ENCODE measurements around the gene AMZ1. TPM values are rescaled to one million over a fixed set of nuclear protein-coding genes. Genes with fewer than 3 reads are reported as not detected.
"Not testable (repeated sequence)": the region's sequence is repeated elsewhere in the genome, so short reads cannot be mapped to it uniquely, and the experiment has no call there.

Gene AMZ1
- total RNA-seq, 4 donors from 2014 or later = 0.19 to 0.27 TPM; not detected in 2

DNA sequence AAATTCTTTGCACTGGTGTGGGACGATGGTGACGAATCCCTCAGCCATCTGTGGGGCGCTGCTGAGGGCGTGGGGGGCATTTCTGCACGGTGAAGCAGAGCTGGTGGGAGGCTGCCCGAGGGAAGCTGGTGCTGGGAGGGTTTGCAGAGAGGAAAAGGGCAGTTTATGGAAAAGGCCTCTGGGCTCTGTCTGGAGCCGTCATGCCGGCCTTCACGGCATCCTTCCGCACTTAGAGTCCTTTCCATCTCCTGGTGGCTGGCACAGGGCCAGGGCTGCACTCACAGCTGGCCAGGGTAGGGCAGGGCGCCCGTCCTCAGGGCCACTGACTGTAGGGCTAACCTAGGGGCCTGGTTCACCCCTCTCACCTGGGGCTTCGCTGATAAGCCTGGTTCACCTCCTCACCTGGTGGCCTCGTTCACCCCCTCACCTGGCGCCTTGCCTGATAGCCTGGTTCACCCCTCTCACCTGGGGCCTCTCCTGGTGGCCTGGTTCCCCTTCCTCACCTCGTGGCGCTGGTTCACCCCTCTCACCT, 598 bp upstream of the AMZ1 start:
- WGBS, 2 donors = 33 to 49% methylated on average over 17 of the region's 17 CpGs
- intact Hi-C loops (cut with DNase I; ENCODE audit: low total_unique reads) = loop anchor here (10.0 kb wide), 1 partner anchor 233 kb away; no protein-coding TSS in a partner anchor
- no peak overlapping the region for H3K4me3 ChIP-seq (ENCODE audit: low read depth, poor library complexity, severe bottlenecking)
- DNase-seq (ENCODE audit: low spot score in 2 of 2) = no peak
- no peak for TF ChIP-seq POLR2A (IDR thresholded peaks at IDR 0.05)
- TF ChIP-seq, protein P1, sequence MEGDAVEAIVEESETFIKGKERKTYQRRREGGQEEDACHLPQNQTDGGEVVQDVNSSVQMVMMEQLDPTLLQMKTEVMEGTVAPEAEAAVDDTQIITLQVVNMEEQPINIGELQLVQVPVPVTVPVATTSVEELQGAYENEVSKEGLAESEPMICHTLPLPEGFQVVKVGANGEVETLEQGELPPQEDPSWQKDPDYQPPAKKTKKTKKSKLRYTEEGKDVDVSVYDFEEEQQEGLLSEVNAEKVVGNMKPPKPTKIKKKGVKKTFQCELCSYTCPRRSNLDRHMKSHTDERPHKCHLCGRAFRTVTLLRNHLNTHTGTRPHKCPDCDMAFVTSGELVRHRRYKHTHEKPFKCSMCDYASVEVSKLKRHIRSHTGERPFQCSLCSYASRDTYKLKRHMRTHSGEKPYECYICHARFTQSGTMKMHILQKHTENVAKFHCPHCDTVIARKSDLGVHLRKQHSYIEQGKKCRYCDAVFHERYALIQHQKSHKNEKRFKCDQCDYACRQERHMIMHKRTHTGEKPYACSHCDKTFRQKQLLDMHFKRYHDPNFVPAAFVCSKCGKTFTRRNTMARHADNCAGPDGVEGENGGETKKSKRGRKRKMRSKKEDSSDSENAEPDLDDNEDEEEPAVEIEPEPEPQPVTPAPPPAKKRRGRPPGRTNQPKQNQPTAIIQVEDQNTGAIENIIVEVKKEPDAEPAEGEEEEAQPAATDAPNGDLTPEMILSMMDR (IDR thresholded peaks at IDR 0.05) = no peak

DNA sequence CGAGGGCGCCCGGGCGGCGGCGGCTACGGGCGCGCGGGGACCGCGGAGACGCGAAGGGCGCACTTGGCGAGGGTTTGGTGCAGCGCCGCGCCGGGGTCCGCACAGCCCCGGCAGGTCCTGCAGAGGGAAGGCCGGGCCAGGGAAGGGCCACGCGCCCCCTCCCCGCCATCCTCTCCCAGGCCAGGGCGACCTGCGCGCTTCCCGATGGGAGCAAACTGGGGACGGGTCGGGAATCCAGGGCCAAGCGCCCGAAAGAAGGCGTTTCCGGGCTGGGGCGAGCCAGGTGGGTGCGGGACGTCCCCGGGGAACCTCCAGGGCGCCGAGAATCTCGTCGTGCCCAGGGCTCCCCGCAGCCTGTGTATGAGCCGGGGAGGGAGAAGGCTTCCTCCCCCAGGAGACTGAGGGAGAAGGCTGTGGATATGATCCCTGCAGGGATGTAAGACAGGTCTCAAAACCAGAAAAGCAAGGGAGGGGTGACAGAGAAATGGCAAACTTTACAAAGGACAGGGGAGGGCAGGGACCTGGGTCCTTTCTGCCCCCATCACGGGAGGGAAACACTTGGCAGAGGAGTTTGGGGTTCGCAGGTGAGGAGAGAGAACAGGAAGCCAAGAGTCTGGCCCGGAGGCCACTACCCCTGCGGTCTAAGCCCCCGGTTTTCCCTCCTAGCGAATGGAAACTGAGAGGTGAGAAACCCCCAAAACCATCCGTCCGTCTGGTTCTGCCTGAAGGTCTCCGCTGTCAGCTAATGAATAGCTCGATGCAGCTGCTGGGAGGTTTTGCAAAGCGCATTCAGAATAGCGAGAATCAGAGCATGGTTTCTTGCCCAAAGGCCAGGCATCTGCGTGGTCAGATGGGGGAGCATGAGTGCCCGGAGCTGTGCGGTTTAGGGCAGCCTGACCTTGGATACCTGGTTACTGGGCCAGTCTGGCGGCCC, 674 bp downstream of the AMZ1 start:
- no peak for DNase-seq (ENCODE audit: low spot score in 2 of 2)
- TF ChIP-seq, protein P1 (IDR thresholded peaks at IDR 0.05) = no peak
- TF ChIP-seq POLR2A (IDR thresholded peaks at IDR 0.05) = no peak
- H3K4me3 ChIP-seq (ENCODE audit: low read depth, poor library complexity, severe bottlenecking) = no peak overlapping the region
- WGBS, 2 donors = 10 to 14% methylated on average over 22 to 30 of the region's 62 CpGs
- intact Hi-C loops (cut with DNase I; ENCODE audit: low total_unique reads) = loop anchor here (10.0 kb wide), 1 partner anchor 234 kb away; no protein-coding TSS in a partner anchor

DNA sequence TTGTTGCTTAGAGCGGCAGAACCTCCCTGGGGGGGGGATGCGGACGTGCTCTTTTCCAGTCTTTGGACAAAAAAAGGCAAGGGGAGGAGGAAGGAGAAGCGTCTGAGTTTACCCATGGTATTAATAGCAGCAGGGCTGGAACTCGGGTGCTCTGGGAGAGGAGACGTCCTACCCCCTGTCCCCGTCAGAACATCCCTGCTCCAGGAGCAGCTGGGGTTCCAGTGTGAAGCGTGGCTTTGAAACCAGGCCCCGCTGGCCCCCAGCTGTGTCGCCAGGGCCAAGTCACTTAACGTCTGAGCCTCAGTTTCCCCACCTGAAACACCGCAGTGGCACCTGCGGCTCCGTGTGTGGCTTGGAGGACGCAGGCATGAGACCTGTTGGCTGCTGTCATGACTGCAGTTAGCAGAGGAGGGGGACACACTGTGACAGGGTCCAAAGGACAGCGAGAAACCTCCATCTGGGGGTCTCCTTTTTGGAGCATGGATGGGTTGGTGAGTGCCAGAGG, 1.4 kb downstream of the AMZ1 start:
- 71 to 72% methylated on average over 13 to 16 of the region's 16 CpGs for WGBS, 2 donors
- no peak overlapping the region for H3K4me3 ChIP-seq (ENCODE audit: low read depth, poor library complexity, severe bottlenecking)
- intact Hi-C loops (cut with DNase I; ENCODE audit: low total_unique reads) = loop anchor here (10.0 kb wide), 1 partner anchor 235 kb away; no protein-coding TSS in a partner anchor
- no peak for TF ChIP-seq POLR2A (IDR thresholded peaks at IDR 0.05)
- TF ChIP-seq, protein P1 (IDR thresholded peaks at IDR 0.05) = no peak
- no peak for DNase-seq (ENCODE audit: low spot score in 2 of 2)

DNA sequence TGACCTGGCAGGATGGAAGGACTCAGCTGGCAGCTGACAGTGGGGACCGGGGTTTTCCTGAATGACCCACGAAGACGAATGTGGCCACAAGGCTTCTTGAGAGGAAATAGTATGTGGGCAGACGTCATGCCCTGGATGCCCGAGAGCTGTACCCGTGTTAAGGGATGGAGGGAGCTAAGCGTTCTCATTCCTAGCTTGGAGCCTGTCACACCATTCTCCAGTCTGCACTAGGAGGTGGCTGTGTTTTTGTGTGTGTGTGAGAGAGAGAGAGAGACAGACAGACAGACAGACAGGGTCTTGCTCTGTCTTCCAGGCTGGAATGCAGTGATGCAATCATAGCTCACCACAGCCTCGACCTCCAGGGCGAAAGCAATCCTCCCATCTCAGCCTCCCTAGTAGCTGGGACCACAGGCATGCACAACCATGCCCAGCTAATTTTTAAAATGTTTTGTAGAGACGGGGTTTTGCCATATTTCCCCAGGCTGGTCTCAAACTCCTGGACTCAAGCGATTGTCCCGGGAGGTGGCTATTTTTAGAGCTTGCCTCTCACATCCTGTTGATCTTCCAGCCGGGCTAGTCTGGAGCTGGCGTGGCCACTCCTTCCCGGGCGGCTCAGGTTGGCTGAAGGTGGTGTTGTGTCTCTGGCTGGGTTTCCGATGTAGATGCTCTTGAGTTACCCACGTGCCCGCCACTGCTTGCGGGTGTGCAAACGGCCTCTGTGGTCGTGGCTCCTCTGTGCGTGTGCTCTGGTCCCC, 2.1 kb downstream of the AMZ1 start:
- TF ChIP-seq, protein P1 (IDR thresholded peaks at IDR 0.05) = no peak
- TF ChIP-seq POLR2A (IDR thresholded peaks at IDR 0.05) = no peak
- 61 to 66% methylated on average over 17 to 22 of the region's 23 CpGs for WGBS, 2 donors
- DNase-seq (ENCODE audit: low spot score in 2 of 2) = no peak
- intact Hi-C loops (cut with DNase I; ENCODE audit: low total_unique reads) = loop anchor here (10.0 kb wide), 1 partner anchor 235 kb away; no protein-coding TSS in a partner anchor
- no peak overlapping the region for H3K4me3 ChIP-seq (ENCODE audit: low read depth, poor library complexity, severe bottlenecking)

DNA sequence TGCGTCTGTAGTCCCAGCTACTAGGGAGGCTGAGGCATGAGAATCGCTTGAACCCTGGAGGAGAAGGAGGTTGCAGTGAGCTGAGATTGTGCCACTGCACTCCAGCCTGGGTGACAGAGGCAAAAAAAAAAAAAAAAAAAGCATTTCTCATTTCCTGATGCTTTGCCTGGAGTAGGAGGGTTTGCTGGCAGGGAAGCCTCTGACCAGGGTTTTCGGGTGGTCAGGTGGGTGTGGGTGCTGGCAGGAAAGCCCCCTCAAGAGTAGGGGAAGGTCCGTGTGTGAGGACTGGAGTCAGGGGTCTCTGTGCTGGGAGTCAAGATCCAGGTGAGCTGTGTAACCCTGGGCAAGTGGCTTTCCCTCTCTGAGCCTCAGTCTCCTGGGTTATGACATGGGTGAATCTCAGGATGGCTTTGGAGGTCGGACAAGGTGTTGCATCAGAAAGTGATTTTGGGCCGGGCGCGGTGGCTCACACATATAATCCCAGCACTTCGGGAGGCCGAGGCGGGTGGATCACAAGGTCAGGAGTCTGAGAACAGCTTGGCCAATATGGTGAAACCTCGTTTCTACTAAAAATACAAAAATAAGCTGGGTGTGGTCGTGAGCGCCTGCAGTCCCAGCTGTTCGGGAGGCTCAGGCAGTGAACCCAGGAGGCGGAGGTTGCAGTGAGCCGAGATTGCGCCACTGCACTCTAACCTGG, 3.2 kb downstream of the AMZ1 start:
- no peak overlapping the region for H3K4me3 ChIP-seq (ENCODE audit: low read depth, poor library complexity, severe bottlenecking)
- WGBS, 2 donors = 79 to 82% methylated on average over 18 of the region's 18 CpGs
- TF ChIP-seq, protein P1 (IDR thresholded peaks at IDR 0.05) = no peak
- TF ChIP-seq POLR2A (IDR thresholded peaks at IDR 0.05) = no peak
- DNase-seq (ENCODE audit: low spot score in 2 of 2) = no peak
- intact Hi-C loops (cut with DNase I; ENCODE audit: low total_unique reads) = no loop called here

DNA sequence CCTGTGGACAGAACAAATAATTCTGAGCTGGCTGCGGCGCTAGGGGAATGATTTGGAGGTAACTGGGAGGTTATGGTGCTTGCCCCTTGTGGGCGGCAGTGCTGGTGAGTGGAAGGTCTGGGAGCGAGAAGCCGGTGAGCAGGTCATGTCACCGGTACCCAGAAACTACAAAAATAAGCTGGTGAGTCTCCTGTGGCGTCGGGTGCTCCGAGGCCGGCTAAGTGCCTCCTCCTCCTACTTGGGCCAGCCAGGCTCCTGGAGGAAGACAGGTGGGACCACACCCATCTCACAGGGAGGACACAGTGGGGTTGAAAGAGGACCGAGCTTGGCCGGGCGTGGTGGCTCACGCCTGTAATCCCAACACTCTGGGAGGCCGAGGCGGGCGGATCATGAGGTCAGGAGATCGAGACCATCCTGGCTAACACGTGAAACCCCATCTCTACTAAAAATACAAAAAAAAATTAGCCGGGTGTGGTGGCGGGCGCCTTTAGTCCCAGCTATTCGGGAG, 4.0 kb downstream of the AMZ1 start:
- intact Hi-C loops (cut with DNase I; ENCODE audit: low total_unique reads) = not testable (repeated sequence)

More for the DNA sequence above, 4.0 kb downstream of the AMZ1 start:
- not testable (repeated sequence) for H3K4me3 ChIP-seq (ENCODE audit: low read depth, poor library complexity, severe bottlenecking); DNase-seq (ENCODE audit: low spot score in 2 of 2)
- 89 to 90% methylated on average over 18 to 23 of the region's 23 CpGs for WGBS, 2 donors

All from lower leg skin (tissue), 4 donors.